Right lobe of liver (tissue), 6 donors: ENCODE measurements around the gene BPIFB2. TPM values are rescaled to one million over a fixed set of nuclear protein-coding genes. Genes with fewer than 3 reads are reported as not detected.

ENCODE experiments used
- ATAC-seq, 4 donors: fragments of 200-7000 bp; cut with Tn5 transposase; one replicate each; pipeline ENCODE4 v1.9.1; 2020; ENCODE audit warnings: mild to moderate bottlenecking in 4 of 4, moderate library complexity in 4 of 4
- DNase-seq, 3 donors: peaks; one replicate each; pipeline ENCODE4 v3.0.0-alpha.2; 2020
- H3K27ac ChIP-seq, 3 donors: fragments of 200-600 bp; one replicate each; pipeline ENCODE4 v1.8.0; 2022
- H3K27me3 ChIP-seq, 2 donors: fragments of 200-600 bp; one replicate each; pipeline ENCODE4 v1.8.0; 2022
- H3K36me3 ChIP-seq, 4 donors: fragments of 200-600 bp; sonication (generic) in 1 of 4; one replicate each; pipeline versions ENCODE4 v1.5.1 to v1.8.0; 2017 to 2022; ENCODE audit warnings: control low read depth in 1 of 4
- H3K4me1 ChIP-seq, 4 donors: fragments of 200-600 bp; sonication (generic) in 1 of 4; one replicate each; pipeline versions ENCODE4 v1.5.1 to v1.8.0; 2017 to 2022; ENCODE audit warnings: control low read depth in 1 of 4
- H3K4me3 ChIP-seq, 3 donors: fragments of 200-600 bp; one replicate each; pipeline ENCODE4 v1.8.0; 2022
- H3K9me3 ChIP-seq, 4 donors: fragments of 200-600 bp; sonication (generic) in 1 of 4; one replicate each; pipeline versions ENCODE4 v1.5.1 to v1.8.0; 2017 to 2022; ENCODE audit warnings: control low read depth in 1 of 4
- POLR2A ChIP-seq: fragments of 450-650 bp; IDR thresholded peaks from one replicate; pipeline ENCODE4 v1.6.1; 2017; ENCODE audit warnings: antibody characterized with exemption, mild to moderate bottlenecking
- WGBS: methylation state at CpG from one replicate; pipeline ENCODE4 v1.1.6; 2018; ENCODE audit warnings: low coverage, low lambda C conversion rate; ENCODE audit not compliant: insufficient coverage; ENCODE audit errors: missing lambda C conversion rate; 5-methylcytosine and 5-hydroxymethylcytosine counted together
- intact Hi-C, 2 donors: fragments of 100-400 bp; cut with DNase I; formaldehyde crosslinking; loops; one replicate each; pipeline versions ENCODE4 v1.11.2 to v1.14.1; 2022
- long read RNA-seq: library from polyadenylated mRNA; unstranded; transcript quantifications from one replicate; pipeline ENCODE4 v2.0.0, GENCODE V29; 2019
- total RNA-seq, 6 experiments: library from RNA; depleted of rRNA in 2 of 6; stranded (reverse); fragments of >200 nt in 2 of 6; fragmentation: NEBNext Ultra II Directional in 3 of 6; extraction: Animal tissue kit (Norgen Biotek cat#: 25700) in 3 of 6; gene quantifications; one replicate each; pipeline versions ENCODE4 v1.1.0 to v1.2.4, GENCODE V29; 2016 to 2023
- TF ChIP-seq, protein P1 (sequence below), 4 donors: fragments of 200-600 bp in 3 of 4; fragments of 450-650 bp in 1 of 4; IDR thresholded peaks; one replicate each; pipeline versions ENCODE4 v1.5.1 to v1.8.0; 2016 to 2022; ENCODE audit warnings: antibody characterized with exemption in 4 of 4, mild to moderate bottlenecking in 2 of 4
- donor health status: DM: no; HTN: yes; CAD: no.
- donor health status: DM: no; HTN: no; CAD: no.
- donor health status: DM: no; HTN: no; CAD: no.
- donor health status: DM: no; HTN: yes; CAD: no.
- donor health status: DM: no; HTN: yes; CAD: no.

The BPIFB2 gene, protein sequence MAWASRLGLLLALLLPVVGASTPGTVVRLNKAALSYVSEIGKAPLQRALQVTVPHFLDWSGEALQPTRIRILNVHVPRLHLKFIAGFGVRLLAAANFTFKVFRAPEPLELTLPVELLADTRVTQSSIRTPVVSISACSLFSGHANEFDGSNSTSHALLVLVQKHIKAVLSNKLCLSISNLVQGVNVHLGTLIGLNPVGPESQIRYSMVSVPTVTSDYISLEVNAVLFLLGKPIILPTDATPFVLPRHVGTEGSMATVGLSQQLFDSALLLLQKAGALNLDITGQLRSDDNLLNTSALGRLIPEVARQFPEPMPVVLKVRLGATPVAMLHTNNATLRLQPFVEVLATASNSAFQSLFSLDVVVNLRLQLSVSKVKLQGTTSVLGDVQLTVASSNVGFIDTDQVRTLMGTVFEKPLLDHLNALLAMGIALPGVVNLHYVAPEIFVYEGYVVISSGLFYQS
- total RNA-seq = under 1 TPM in 1 of 6 experiments, not detected in 5; 0.12 TPM
- long read RNA-seq = 0 reads

DNA sequence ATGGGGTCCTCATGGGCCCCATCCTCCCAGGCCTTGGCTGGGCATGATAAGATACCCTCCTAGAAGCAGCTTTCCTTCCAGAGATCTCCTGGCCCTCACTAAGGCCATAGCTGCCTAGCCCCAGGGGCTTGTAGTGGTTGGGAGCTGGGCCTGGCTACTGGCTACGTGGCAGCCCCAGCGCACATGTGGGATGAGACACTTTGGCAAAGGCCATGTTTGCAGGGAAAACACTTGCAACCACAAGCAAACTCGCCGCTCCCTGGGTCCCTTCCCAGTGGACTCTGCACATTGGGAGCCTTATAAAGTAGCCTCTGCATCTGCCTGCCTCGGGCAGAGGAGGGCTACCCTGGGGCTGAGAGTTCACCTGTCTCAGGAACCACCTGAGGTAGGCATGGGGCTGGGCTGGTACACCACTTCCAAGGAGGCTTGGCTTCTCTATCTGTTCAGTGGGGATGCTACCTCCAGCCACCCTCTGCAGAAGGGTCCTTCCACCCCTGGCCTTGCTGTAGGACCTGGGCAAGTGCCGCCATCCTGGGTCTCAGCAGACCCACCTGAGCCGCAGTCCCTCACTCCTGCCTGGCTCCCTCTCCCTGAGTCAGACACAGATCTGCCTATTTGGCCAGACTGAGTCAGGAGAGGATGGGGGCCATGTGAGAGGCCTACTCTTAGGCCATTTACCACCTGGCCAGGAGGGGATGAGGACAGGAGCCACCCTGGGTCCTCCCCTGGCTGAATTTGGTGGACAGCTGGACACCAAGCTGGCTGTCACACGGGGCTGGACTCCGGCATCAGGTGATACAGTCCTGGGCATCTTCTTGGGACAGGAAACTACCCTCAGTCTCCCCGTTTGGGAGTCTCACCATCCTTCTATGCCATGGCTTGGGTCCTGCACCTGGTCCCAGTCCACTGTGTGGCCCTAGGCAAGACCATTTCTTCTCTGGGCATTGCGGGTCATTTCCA lies at the start of gene BPIFB2:
Gene BPIFB2, plus strand, starts transcription at position 329 of the 960 bp plus-strand sequence. CDS start 871 bp downstream, outside the sequence.
- no peak within 1 kb of the TSS for H3K4me3 ChIP-seq
- peak; percentile 86 to 96 (median 94) for ATAC-seq
- WGBS = 40% methylated on average over 2 of the region's 11 CpGs
- peak; percentile 64 to 86 (median 84) for DNase-seq
- no peaks in the 10 kb centered on the region for H3K27me3 ChIP-seq
- peaks cover 0 to 8% (median 0%) of the 10 kb centered on the region in 4 donors for H3K4me1 ChIP-seq
- no peak within 1 kb of the TSS for H3K27ac ChIP-seq
- H3K9me3 ChIP-seq = no peaks in the 10 kb centered on the region
- no peak for TF ChIP-seq POLR2A
- TF ChIP-seq, protein P1, sequence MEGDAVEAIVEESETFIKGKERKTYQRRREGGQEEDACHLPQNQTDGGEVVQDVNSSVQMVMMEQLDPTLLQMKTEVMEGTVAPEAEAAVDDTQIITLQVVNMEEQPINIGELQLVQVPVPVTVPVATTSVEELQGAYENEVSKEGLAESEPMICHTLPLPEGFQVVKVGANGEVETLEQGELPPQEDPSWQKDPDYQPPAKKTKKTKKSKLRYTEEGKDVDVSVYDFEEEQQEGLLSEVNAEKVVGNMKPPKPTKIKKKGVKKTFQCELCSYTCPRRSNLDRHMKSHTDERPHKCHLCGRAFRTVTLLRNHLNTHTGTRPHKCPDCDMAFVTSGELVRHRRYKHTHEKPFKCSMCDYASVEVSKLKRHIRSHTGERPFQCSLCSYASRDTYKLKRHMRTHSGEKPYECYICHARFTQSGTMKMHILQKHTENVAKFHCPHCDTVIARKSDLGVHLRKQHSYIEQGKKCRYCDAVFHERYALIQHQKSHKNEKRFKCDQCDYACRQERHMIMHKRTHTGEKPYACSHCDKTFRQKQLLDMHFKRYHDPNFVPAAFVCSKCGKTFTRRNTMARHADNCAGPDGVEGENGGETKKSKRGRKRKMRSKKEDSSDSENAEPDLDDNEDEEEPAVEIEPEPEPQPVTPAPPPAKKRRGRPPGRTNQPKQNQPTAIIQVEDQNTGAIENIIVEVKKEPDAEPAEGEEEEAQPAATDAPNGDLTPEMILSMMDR (IDR thresholded peaks at IDR 0.05) = no peak
- H3K36me3 ChIP-seq = no peaks in the 10 kb centered on the region
- intact Hi-C loops = no loop called here

DNA sequence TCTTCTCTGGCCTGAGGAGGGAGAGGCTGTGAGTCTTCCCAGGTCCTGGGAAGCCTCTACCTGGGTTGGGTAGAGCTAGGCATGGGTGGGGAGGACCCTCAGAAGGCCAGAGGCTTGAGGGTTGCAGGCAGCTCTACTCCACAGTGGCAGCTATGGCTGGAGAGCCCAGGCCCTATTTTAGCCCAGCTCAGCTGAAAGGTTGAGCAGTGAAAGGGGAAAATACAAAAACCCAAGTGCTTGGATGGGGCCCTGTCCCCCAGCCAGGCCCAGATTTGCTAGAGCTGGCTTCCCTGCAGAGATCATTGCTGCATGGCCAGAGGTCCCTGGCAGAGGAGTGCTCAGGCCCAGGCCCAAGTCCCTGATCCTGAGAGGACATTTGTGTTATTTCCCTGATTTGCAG lies 48.9 kb upstream of the BPIFB2 start:
- Histone ChIP-seq H3K27ac (no peak overlapping the region), H3K9me3 (peaks cover 0 to 5% (median 0%) of the 10 kb centered on the region in 4 donors), H3K4me3 (no peak overlapping the region), H3K27me3 (no peaks in the 10 kb centered on the region), H3K4me1 (no peaks in the 10 kb centered on the region), H3K36me3 (no peaks in the 10 kb centered on the region)
- ATAC-seq (no peak), DNase-seq (no peak)
- TF ChIP-seq, protein P1 (IDR thresholded peaks at IDR 0.05) = no peak
- no peak for TF ChIP-seq POLR2A
- intact Hi-C loops = no loop called here

DNA sequence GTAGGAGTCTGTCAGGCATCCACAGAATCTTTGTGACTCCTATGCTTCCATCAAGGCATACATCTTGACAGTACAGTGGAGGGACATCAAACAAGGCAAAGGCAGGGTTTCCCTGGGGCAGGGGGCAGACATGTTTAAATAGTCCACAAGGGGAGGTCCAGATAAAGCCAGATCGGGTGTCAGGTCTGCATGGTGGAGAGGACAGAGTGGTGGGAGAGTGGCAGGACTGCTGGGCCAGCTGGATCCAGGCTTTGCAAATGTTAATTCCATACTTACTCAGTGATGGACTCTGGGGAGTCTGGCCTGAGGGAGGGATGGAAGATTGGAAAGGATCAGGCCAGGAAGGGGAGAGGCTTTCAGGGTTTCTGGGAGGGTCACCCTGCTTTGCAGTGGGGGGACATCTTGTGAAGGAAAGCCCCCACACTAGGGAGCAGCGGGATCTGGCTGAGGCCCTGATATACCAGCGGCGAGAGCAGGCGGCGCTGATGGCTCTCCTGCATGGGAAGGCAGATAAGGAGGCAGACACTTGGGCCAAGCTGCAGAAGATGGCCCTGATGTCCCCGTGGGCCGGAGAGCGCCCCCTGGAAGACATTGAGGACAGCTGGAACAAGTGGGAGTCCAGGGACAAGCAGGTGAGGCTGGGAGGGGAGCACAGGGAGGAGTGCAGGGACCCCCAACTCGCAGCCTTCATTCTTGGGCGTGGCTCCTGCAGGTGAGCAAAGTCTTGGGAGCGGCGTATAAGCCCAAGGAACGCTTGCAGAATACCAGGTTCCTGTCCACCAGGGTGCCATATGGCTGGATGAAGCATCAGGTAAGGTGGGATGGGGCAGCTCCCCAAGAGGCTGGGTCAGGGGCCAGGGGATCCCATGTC lies 47.9 kb upstream of the BPIFB2 start:
- Histone ChIP-seq H3K36me3 (no peaks in the 10 kb centered on the region), H3K9me3 (peaks cover 0 to 5% (median 0%) of the 10 kb centered on the region in 4 donors), H3K4me3 (no peak overlapping the region), H3K4me1 (no peaks in the 10 kb centered on the region), H3K27ac (no peak overlapping the region), H3K27me3 (no peaks in the 10 kb centered on the region)
- DNase-seq (no peak), ATAC-seq (no peak)
- TF ChIP-seq, protein P1 (IDR thresholded peaks at IDR 0.05) = no peak
- TF ChIP-seq POLR2A = no peak
- intact Hi-C loops = no loop called here
- 17% methylated on average over 1 of the region's 14 CpGs for WGBS

DNA sequence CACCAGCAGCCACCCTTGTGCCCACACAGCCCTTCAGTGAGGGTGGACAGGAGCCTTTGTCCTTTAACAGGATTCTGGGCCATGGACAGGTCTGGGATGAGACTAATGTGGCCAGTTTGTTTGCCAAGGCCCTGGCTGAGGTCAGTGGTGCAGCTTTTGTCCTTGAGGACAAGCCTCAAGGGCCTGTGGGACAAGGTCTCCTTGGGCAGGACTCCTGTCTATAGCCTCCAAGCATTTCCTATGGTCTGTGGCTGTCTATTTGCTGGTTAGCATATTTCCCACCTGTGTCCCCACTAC lies 47.3 kb upstream of the BPIFB2 start:
- no peaks in the 10 kb centered on the region for H3K36me3 ChIP-seq
- no peak overlapping the region for H3K27ac ChIP-seq
- H3K4me1 ChIP-seq = no peaks in the 10 kb centered on the region
- ATAC-seq (no peak), DNase-seq (no peak)
- intact Hi-C loops = no loop called here
- no peak overlapping the region for H3K4me3 ChIP-seq
- TF ChIP-seq, protein P1 (IDR thresholded peaks at IDR 0.05) = no peak
- TF ChIP-seq POLR2A = no peak
- H3K27me3 ChIP-seq = no peaks in the 10 kb centered on the region
- H3K9me3 ChIP-seq = peaks cover 0 to 5% (median 0%) of the 10 kb centered on the region in 4 donors
